Activated T-helper 1 cell treated with anti-CD3 and anti-CD28 coated beads, Interleukin-12 subunit alpha, Interleukin-12 subunit beta, Interleukin-2, Interleukin-4 antibody, amounts not matched to agents 30 ng/mL and 10 ng/mL and 1 ng/mL, durations not matched to agents 14 hours and 24 hours and 36 hours (primary cell): ENCODE measurements around the gene PCIF1. TPM values are rescaled to one million over a fixed set of nuclear protein-coding genes. Genes with fewer than 3 reads are reported as not detected.

ENCODE experiments used
- DNase-seq: peaks from one replicate; pipeline ENCODE4 v3.0.0; 2021; ENCODE audit warnings: low spot score
- H3K27ac Mint-ChIP-seq: one replicate; pipeline ENCODE4 v1.8.0; 2021; ENCODE audit warnings: mild to moderate bottlenecking, mixed read lengths
- H3K27me3 Mint-ChIP-seq: one replicate; pipeline ENCODE4 v1.8.0; 2022; ENCODE audit warnings: mild to moderate bottlenecking, moderate library complexity, mixed read lengths; ENCODE audit not compliant: insufficient read depth
- H3K36me3 Mint-ChIP-seq: one replicate; pipeline ENCODE4 v1.8.0; 2021; ENCODE audit warnings: low read depth, mixed read lengths
- H3K4me1 Mint-ChIP-seq: one replicate; pipeline ENCODE4 v1.8.0; 2021; ENCODE audit warnings: low read depth, mixed read lengths
- H3K4me3 Mint-ChIP-seq: one replicate; pipeline ENCODE4 v1.8.0; 2021; ENCODE audit warnings: mild to moderate bottlenecking, moderate library complexity, mixed read lengths
- H3K9me3 Mint-ChIP-seq: one replicate; pipeline ENCODE4 v1.8.0; 2021; ENCODE audit warnings: mixed read lengths
- intact Hi-C: fragments of 100-400 bp; cut with micrococcal nuclease; formaldehyde crosslinking; loops from one replicate; pipeline ENCODE4 v1.15.1; 2024
- total RNA-seq: library from RNA; stranded (reverse); gene quantifications from 2 replicates; pipeline ENCODE4 v1.2.3, GENCODE V29; 2022

Gene PCIF1
- total RNA-seq, 1 donor from 2014 or later = 28.5 TPM

DNA sequence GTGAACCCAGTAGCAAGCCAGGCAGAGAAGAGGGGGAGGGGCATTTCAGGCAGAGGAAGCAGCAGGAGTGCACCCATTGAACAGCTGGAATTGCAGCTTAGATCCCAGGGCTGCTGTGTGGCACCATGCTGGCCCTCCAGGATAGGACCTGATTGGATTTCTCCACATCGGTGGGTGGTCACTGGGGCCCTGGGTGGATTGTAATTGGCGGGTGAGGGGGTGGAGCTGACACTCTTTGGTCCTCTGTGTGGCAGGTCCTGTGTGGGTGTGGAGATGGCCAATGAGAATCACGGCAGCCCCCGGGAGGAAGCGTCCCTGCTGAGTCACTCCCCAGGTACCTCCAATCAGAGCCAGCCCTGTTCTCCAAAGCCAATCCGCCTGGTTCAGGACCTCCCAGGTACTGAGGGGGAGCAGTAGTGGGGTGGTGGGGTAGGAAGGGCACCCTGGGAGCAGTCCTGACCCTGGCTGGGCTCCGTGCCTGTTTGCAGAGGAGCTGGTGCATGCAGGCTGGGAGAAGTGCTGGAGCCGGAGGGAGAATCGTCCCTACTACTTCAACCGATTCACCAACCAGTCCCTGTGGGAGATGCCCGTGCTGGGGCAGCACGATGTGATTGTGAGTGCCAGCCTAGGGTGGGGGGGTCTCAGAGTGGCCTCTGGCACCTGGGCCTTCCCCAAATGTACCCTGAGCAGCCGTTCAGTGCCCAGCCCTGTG is 4.4 kb downstream of the PCIF1 start:
- H3K9me3 Mint-ChIP-seq = no peaks in the 10 kb centered on the region
- no peaks in the 10 kb centered on the region for H3K27me3 Mint-ChIP-seq
- DNase-seq = no peak
- intact Hi-C loops = loop anchor here (10.0 kb wide), 1 partner anchor 974 kb away; the partner anchor contains the start of genes STK4 and TOMM34
- no peak overlapping the region for H3K4me3 Mint-ChIP-seq
- peaks cover 15% of the 10 kb centered on the region for H3K4me1 Mint-ChIP-seq
- H3K36me3 Mint-ChIP-seq = peaks cover 33% of the 10 kb centered on the region
- H3K27ac Mint-ChIP-seq = peak overlapping the region; percentile 59

GRCh38 chr20:45940053-45940452 is 5.6 kb downstream of the PCIF1 start:
- H3K9me3 Mint-ChIP-seq = no peaks in the 10 kb centered on the region
- H3K27me3 Mint-ChIP-seq = no peaks in the 10 kb centered on the region
- no peak overlapping the region for H3K27ac Mint-ChIP-seq
- H3K4me1 Mint-ChIP-seq = peaks cover 27% of the 10 kb centered on the region
- intact Hi-C loops = no loop called here
- peaks cover 44% of the 10 kb centered on the region for H3K36me3 Mint-ChIP-seq
- H3K4me3 Mint-ChIP-seq = no peak overlapping the region
- no peak for DNase-seq

GRCh38 chr20:45940469-45940868 is 6.0 kb downstream of the PCIF1 start:
- Mint-ChIP-seq H3K4me3 (no peak overlapping the region), H3K36me3 (peaks cover 47% of the 10 kb centered on the region), H3K27me3 (no peaks in the 10 kb centered on the region), H3K27ac (no peak overlapping the region), H3K4me1 (peaks cover 27% of the 10 kb centered on the region), H3K9me3 (no peaks in the 10 kb centered on the region)
- intact Hi-C loops = no loop called here
- no peak for DNase-seq

- no peaks in the 10 kb centered on the region for H3K9me3 Mint-ChIP-seq
- no peak overlapping the region for H3K4me3 Mint-ChIP-seq
- peaks cover 13% of the 10 kb centered on the region for H3K4me1 Mint-ChIP-seq
- peaks cover 43% of the 10 kb centered on the region for H3K36me3 Mint-ChIP-seq
- H3K27ac Mint-ChIP-seq = no peak overlapping the region
- no peak for DNase-seq
- intact Hi-C loops = no loop called here
- no peaks in the 10 kb centered on the region for H3K27me3 Mint-ChIP-seq
These were observed 9.1 kb downstream of the PCIF1 start for GRCh38 chr20:45943613-45944012.

DNA sequence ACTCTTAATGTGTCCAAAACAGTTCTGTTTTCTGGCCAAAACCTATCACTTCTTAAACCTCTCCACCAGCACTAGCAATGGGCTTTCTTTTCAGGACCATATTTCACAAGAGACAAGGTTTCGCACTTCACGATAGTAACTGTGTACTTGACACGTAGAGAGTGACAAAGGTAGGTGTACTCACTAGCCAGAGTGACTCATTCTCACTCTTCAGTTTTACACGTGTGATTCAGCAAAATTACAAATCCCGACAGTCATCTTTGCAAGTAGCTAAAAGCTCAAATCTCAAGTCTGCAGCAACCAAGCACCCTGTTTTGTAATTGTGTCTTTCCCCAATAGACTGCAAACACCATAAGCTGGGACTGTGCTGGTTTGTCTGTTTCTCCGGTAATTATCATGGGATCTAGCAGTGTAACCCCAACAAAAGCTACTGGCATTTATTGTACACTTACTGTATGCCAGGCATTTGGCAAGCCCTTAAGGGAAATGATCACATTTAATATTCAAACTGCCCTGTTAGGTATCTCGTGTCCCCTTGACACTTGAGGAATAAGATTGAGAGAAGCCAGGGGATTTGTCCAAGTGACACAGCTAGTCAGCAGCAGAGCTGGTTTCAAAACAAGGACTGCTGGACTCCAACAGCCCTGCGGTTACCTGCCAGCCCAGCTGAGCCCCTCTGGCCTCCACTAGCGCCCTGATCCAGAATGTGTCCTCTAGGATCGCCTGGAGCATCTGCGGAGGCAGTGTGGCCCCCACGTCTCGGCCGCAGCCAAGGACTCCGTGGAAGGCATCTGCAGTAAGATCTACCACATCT is 9.9 kb downstream of the PCIF1 start:
- intact Hi-C loops = no loop called here
- DNase-seq = no peak
- Mint-ChIP-seq H3K36me3 (peaks cover 45% of the 10 kb centered on the region), H3K4me1 (peaks cover 13% of the 10 kb centered on the region), H3K4me3 (no peak overlapping the region), H3K27ac (peak overlapping the region; percentile 26), H3K27me3 (no peaks in the 10 kb centered on the region), H3K9me3 (no peaks in the 10 kb centered on the region)

GRCh38 chr20:45944965-45945677 is 10.6 kb downstream of the PCIF1 start:
- no peaks in the 10 kb centered on the region for H3K9me3 Mint-ChIP-seq
- H3K4me3 Mint-ChIP-seq = no peak overlapping the region
- H3K27ac Mint-ChIP-seq = peak overlapping the region; percentile 5
- peaks cover 13% of the 10 kb centered on the region for H3K4me1 Mint-ChIP-seq
- DNase-seq = no peak
- H3K27me3 Mint-ChIP-seq = no peaks in the 10 kb centered on the region
- intact Hi-C loops = no loop called here
- peaks cover 40% of the 10 kb centered on the region for H3K36me3 Mint-ChIP-seq

GRCh38 chr20:45945678-45946148 is 11.2 kb downstream of the PCIF1 start:
- peaks cover 41% of the 10 kb centered on the region for H3K36me3 Mint-ChIP-seq
- intact Hi-C loops = no loop called here
- peaks cover 13% of the 10 kb centered on the region for H3K4me1 Mint-ChIP-seq
- DNase-seq = no peak
- H3K9me3 Mint-ChIP-seq = no peaks in the 10 kb centered on the region
- peak overlapping the region; percentile 73 for H3K27ac Mint-ChIP-seq
- H3K27me3 Mint-ChIP-seq = no peaks in the 10 kb centered on the region
- no peak overlapping the region for H3K4me3 Mint-ChIP-seq

DNA sequence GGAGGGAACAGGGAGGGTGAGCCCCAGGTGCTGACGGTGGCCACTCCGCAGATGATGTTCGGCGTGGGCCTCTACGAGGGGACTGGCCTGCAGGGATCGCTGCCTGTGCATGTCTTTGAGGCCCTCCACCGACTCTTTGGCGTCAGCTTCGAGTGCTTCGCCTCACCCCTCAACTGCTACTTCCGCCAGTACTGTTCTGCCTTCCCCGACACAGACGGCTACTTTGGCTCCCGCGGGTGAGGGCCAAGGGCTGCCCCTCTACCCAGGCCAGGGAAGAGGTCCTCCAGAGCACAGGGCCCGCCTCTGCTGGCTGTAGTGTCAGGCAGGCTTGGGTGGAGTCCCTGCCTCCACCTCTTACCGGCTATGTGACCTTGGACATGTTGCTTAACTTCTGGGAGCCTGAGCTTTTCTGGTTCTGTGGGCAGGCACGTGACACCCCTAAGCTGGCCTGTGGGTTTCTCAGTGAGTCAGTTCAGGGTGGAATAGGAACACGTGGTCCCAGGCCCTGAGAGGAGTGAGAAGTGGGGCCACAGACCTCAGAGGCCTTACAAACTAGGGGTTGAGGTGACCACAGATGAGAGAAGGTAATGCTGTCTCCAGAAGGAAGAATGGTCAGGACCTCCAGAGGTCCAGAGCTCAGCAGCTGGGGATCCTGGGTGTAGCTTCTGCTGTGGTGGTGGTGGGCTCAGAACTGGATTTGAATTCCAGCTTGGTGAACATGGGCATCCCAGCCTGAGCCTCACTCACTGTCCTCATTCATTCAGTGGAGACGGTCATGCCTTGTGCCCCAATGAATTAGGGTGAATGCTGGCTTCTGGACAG is 11.9 kb downstream of the PCIF1 start:
- Mint-ChIP-seq H3K27ac (peak overlapping the region; percentile 73), H3K9me3 (no peaks in the 10 kb centered on the region), H3K27me3 (no peaks in the 10 kb centered on the region), H3K4me3 (no peak overlapping the region), H3K36me3 (peaks cover 41% of the 10 kb centered on the region), H3K4me1 (peaks cover 13% of the 10 kb centered on the region)
- DNase-seq = no peak
- intact Hi-C loops = no loop called here

GRCh38 chr20:45947110-45947866 is 12.8 kb downstream of the PCIF1 start:
- H3K27me3 Mint-ChIP-seq = no peaks in the 10 kb centered on the region
- no peak overlapping the region for H3K27ac Mint-ChIP-seq
- H3K4me1 Mint-ChIP-seq = peaks cover 13% of the 10 kb centered on the region
- H3K9me3 Mint-ChIP-seq = no peaks in the 10 kb centered on the region
- DNase-seq = no peak
- no peak overlapping the region for H3K4me3 Mint-ChIP-seq
- intact Hi-C loops = no loop called here
- H3K36me3 Mint-ChIP-seq = peaks cover 47% of the 10 kb centered on the region

DNA sequence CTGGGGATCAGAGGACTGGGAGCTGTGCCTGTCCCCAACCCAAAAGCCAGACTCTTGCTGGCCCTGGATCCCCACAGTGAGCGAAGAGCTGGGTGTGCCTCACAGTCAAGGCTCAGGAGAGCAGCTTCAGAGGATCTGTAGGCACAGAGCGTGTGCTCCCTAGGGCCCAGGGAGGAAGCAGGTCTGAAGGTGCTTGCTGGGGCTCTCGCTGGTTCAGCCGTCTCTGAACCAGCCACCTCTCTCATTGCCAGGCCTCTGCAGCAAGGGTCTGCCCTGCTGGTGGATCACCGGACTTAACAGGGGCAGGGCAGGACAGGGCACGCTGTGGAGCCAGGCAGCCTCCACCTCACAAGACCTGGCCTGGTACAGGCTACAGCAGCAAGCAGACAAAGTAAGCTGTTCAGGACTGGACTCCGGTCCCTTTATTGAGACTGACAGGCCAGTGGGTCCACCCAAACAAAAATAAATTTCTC is 13.8 kb downstream of the PCIF1 start:
- intact Hi-C loops = no loop called here
- Mint-ChIP-seq H3K27ac (no peak overlapping the region), H3K9me3 (no peaks in the 10 kb centered on the region), H3K36me3 (peaks cover 42% of the 10 kb centered on the region), H3K27me3 (no peaks in the 10 kb centered on the region), H3K4me3 (no peak overlapping the region), H3K4me1 (peaks cover 13% of the 10 kb centered on the region)
- no peak for DNase-seq

- intact Hi-C loops = no loop called here
- DNase-seq = no peak
- H3K4me3 Mint-ChIP-seq = no peak overlapping the region
- H3K27me3 Mint-ChIP-seq = no peaks in the 10 kb centered on the region
- H3K9me3 Mint-ChIP-seq = no peaks in the 10 kb centered on the region
- H3K4me1 Mint-ChIP-seq = peaks cover 11% of the 10 kb centered on the region
- H3K36me3 Mint-ChIP-seq = peaks cover 41% of the 10 kb centered on the region
- H3K27ac Mint-ChIP-seq = no peak overlapping the region
These were observed 14.5 kb downstream of the PCIF1 start for GRCh38 chr20:45948742-45949541.
